ENCODE results near the gene RAB17.

RAB17 gene

GRCh38 chr2:237590272-237591140 is at the start of gene RAB17:
Gene RAB17 (minus strand): TSS chr2:237590734. CDS start chr2:237586154, 4,580 bp downstream.
- no peaks in the 10 kb centered on the region for H3K36me3 ChIP-seq (ENCODE audit: control insufficient read depth, insufficient read depth, low read length)
- H3K27me3 ChIP-seq (ENCODE audit: control insufficient read depth, insufficient read depth, low read length) = no peaks in the 10 kb centered on the region
- WGBS (ENCODE audit: insufficient coverage, insufficient read length) = no CpG with 5 or more reads among the region's 16 CpGs
- H3K27ac ChIP-seq (ENCODE audit: low read length) = peak within 1 kb of the TSS; percentile 24
- no peak for DNase-seq (ENCODE audit: low read depth, low spot score)
- H3K9me3 ChIP-seq (ENCODE audit: control insufficient read depth, insufficient read depth, low read length) = no peaks in the 10 kb centered on the region
- H3K4me3 ChIP-seq (ENCODE audit: low read length) = peak within 1 kb of the TSS; percentile 39; the same call in 1 of the 2 replicates
- H3K4me1 ChIP-seq (ENCODE audit: control insufficient read depth, insufficient read depth, low read length) = peaks cover 18% of the 10 kb centered on the region

GRCh38 chr2:237639836-237640220 is 49.3 kb upstream of the RAB17 start:
- Histone ChIP-seq H3K9me3 (ENCODE audit: control insufficient read depth, insufficient read depth, low read length) (no peaks in the 10 kb centered on the region), H3K27me3 (ENCODE audit: control insufficient read depth, insufficient read depth, low read length) (no peaks in the 10 kb centered on the region)
- no CpG with 5 or more reads among the region's 6 CpGs for WGBS (ENCODE audit: insufficient coverage, insufficient read length)

GRCh38 chr2:237639052-237639835 is 48.7 kb upstream of the RAB17 start:
- no peak for DNase-seq (ENCODE audit: low read depth, low spot score)
- H3K4me1 ChIP-seq (ENCODE audit: control insufficient read depth, insufficient read depth, low read length) = no peaks in the 10 kb centered on the region
- H3K27ac ChIP-seq (ENCODE audit: low read length) = no peak overlapping the region
- no peaks in the 10 kb centered on the region for H3K36me3 ChIP-seq (ENCODE audit: control insufficient read depth, insufficient read depth, low read length)
- WGBS (ENCODE audit: insufficient coverage, insufficient read length) = no CpG with 5 or more reads among the region's 11 CpGs
- no peaks in the 10 kb centered on the region for H3K27me3 ChIP-seq (ENCODE audit: control insufficient read depth, insufficient read depth, low read length)
- H3K4me3 ChIP-seq (ENCODE audit: low read length) = no peak overlapping the region
- H3K9me3 ChIP-seq (ENCODE audit: control insufficient read depth, insufficient read depth, low read length) = no peaks in the 10 kb centered on the region

More at GRCh38 chr2:237639836-237640220, 49.3 kb upstream of the RAB17 start:
- no peak for DNase-seq (ENCODE audit: low read depth, low spot score)
- H3K4me1 ChIP-seq (ENCODE audit: control insufficient read depth, insufficient read depth, low read length) = no peaks in the 10 kb centered on the region
- no peaks in the 10 kb centered on the region for H3K36me3 ChIP-seq (ENCODE audit: control insufficient read depth, insufficient read depth, low read length)
- no peak overlapping the region for H3K27ac ChIP-seq (ENCODE audit: low read length)
- no peak overlapping the region for H3K4me3 ChIP-seq (ENCODE audit: low read length)

GRCh38 chr2:237638176-237638575 is 47.6 kb upstream of the RAB17 start:
- WGBS (ENCODE audit: insufficient coverage, insufficient read length) = no CpG with 5 or more reads among the region's 8 CpGs
- no peak for DNase-seq (ENCODE audit: low read depth, low spot score)
- H3K4me3 ChIP-seq (ENCODE audit: low read length) = no peak overlapping the region
- no peaks in the 10 kb centered on the region for H3K9me3 ChIP-seq (ENCODE audit: control insufficient read depth, insufficient read depth, low read length)
- H3K27me3 ChIP-seq (ENCODE audit: control insufficient read depth, insufficient read depth, low read length) = no peaks in the 10 kb centered on the region
- no peak overlapping the region for H3K27ac ChIP-seq (ENCODE audit: low read length)
- H3K36me3 ChIP-seq (ENCODE audit: control insufficient read depth, insufficient read depth, low read length) = no peaks in the 10 kb centered on the region
- no peaks in the 10 kb centered on the region for H3K4me1 ChIP-seq (ENCODE audit: control insufficient read depth, insufficient read depth, low read length)

GRCh38 chr2:237637429-237638135 is 47.0 kb upstream of the RAB17 start:
- no CpG with 5 or more reads among the region's 3 CpGs for WGBS (ENCODE audit: insufficient coverage, insufficient read length)
- H3K9me3 ChIP-seq (ENCODE audit: control insufficient read depth, insufficient read depth, low read length) = no peaks in the 10 kb centered on the region
- H3K36me3 ChIP-seq (ENCODE audit: control insufficient read depth, insufficient read depth, low read length) = no peaks in the 10 kb centered on the region
- H3K4me1 ChIP-seq (ENCODE audit: control insufficient read depth, insufficient read depth, low read length) = no peaks in the 10 kb centered on the region
- no peaks in the 10 kb centered on the region for H3K27me3 ChIP-seq (ENCODE audit: control insufficient read depth, insufficient read depth, low read length)
- H3K27ac ChIP-seq (ENCODE audit: low read length) = no peak overlapping the region
- no peak overlapping the region for H3K4me3 ChIP-seq (ENCODE audit: low read length)
- DNase-seq (ENCODE audit: low read depth, low spot score) = no peak

GRCh38 chr2:237636578-237636977 is 46.0 kb upstream of the RAB17 start:
- Histone ChIP-seq H3K4me3 (ENCODE audit: low read length) (no peak overlapping the region), H3K27me3 (ENCODE audit: control insufficient read depth, insufficient read depth, low read length) (no peaks in the 10 kb centered on the region), H3K4me1 (ENCODE audit: control insufficient read depth, insufficient read depth, low read length) (no peaks in the 10 kb centered on the region; the same call in 1 of the 2 replicates), H3K9me3 (ENCODE audit: control insufficient read depth, insufficient read depth, low read length) (no peaks in the 10 kb centered on the region), H3K36me3 (ENCODE audit: control insufficient read depth, insufficient read depth, low read length) (no peaks in the 10 kb centered on the region), H3K27ac (ENCODE audit: low read length) (no peak overlapping the region)
- DNase-seq (ENCODE audit: low read depth, low spot score) = no peak
- WGBS (ENCODE audit: insufficient coverage, insufficient read length) = no CpG with 5 or more reads among the region's 1 CpG

GRCh38 chr2:237633061-237633561 is 42.6 kb upstream of the RAB17 start:
- H3K27me3 ChIP-seq (ENCODE audit: control insufficient read depth, insufficient read depth, low read length) = peaks cover 4% of the 10 kb centered on the region; the same call in 1 of the 2 replicates
- H3K4me1 ChIP-seq (ENCODE audit: control insufficient read depth, insufficient read depth, low read length) = peaks cover 1% of the 10 kb centered on the region; the same call in 1 of the 2 replicates
- no peaks in the 10 kb centered on the region for H3K36me3 ChIP-seq (ENCODE audit: control insufficient read depth, insufficient read depth, low read length)
- H3K27ac ChIP-seq (ENCODE audit: low read length) = no peak overlapping the region
- H3K4me3 ChIP-seq (ENCODE audit: low read length) = no peak overlapping the region
- H3K9me3 ChIP-seq (ENCODE audit: control insufficient read depth, insufficient read depth, low read length) = no peaks in the 10 kb centered on the region
- no peak for DNase-seq (ENCODE audit: low read depth, low spot score)
- no CpG with 5 or more reads among the region's 10 CpGs for WGBS (ENCODE audit: insufficient coverage, insufficient read length)

- no peaks in the 10 kb centered on the region for H3K9me3 ChIP-seq (ENCODE audit: control insufficient read depth, insufficient read depth, low read length)
- no CpG with 5 or more reads among the region's 19 CpGs for WGBS (ENCODE audit: insufficient coverage, insufficient read length)
- H3K4me3 ChIP-seq (ENCODE audit: low read length) = no peak overlapping the region
- no peak for DNase-seq (ENCODE audit: low read depth, low spot score)
- peaks cover 1% of the 10 kb centered on the region; the same call in 1 of the 2 replicates for H3K4me1 ChIP-seq (ENCODE audit: control insufficient read depth, insufficient read depth, low read length)
- peaks cover 6% of the 10 kb centered on the region; the same call in 1 of the 2 replicates for H3K27me3 ChIP-seq (ENCODE audit: control insufficient read depth, insufficient read depth, low read length)
- H3K36me3 ChIP-seq (ENCODE audit: control insufficient read depth, insufficient read depth, low read length) = no peaks in the 10 kb centered on the region
- H3K27ac ChIP-seq (ENCODE audit: low read length) = no peak overlapping the region
Measured at GRCh38 chr2:237631801-237632585, 41.5 kb upstream of the RAB17 start.

- DNase-seq (ENCODE audit: low read depth, low spot score) = no peak
- Histone ChIP-seq H3K27ac (ENCODE audit: low read length) (no peak overlapping the region), H3K4me3 (ENCODE audit: low read length) (no peak overlapping the region), H3K36me3 (ENCODE audit: control insufficient read depth, insufficient read depth, low read length) (no peaks in the 10 kb centered on the region), H3K9me3 (ENCODE audit: control insufficient read depth, insufficient read depth, low read length) (no peaks in the 10 kb centered on the region), H3K4me1 (ENCODE audit: control insufficient read depth, insufficient read depth, low read length) (peaks cover 3% of the 10 kb centered on the region), H3K27me3 (ENCODE audit: control insufficient read depth, insufficient read depth, low read length) (peaks cover 11% of the 10 kb centered on the region; the same call in 1 of the 2 replicates)
- no CpG with 5 or more reads among the region's 14 CpGs for WGBS (ENCODE audit: insufficient coverage, insufficient read length)
Measured at GRCh38 chr2:237631007-237631785, 40.7 kb upstream of the RAB17 start.
